HepG2 (cell line): ENCODE data around the gene RUNDC1. TPM values are rescaled to one million over a fixed set of nuclear protein-coding genes. Genes with fewer than 3 reads are reported as not detected.
A peak's percentile ranks its signal among the peaks of the same experiment; 100 is the strongest.

Experiments
- ATF2 ChIP-seq: sonication (generic); formaldehyde crosslinking; IDR thresholded peaks from 2 replicates; pipeline ENCODE4 v1.4.0; 2020; ENCODE audit warnings: missing genetic modification reagents
- CREB3 ChIP-seq: sonication (generic); formaldehyde crosslinking; IDR thresholded peaks from 2 replicates; pipeline ENCODE4 v1.5.0; 2020; ENCODE audit warnings: missing genetic modification reagents
- CREM ChIP-seq, 2 experiments: sonication (generic) in 1 of 2; formaldehyde crosslinking in 1 of 2; IDR thresholded peaks; 2 replicates each; pipeline versions ENCODE4 v1.4.0 to v1.6.1; 2016 to 2020; ENCODE audit warnings: antibody characterized with exemption in 1 of 2, mild to moderate bottlenecking in 1 of 2, missing genetic modification reagents in 1 of 2
- MAFF ChIP-seq: IDR thresholded peaks from 2 replicates; pipeline ENCODE4 v1.6.1; 2011; ENCODE audit warnings: low read depth, low read length, improper control_type of control experiment
- NCOA1 ChIP-seq: sonication (generic); formaldehyde crosslinking; IDR thresholded peaks from 2 replicates; pipeline ENCODE4 v1.9.0; 2021; ENCODE audit warnings: missing genetic modification reagents
- NRL ChIP-seq: sonication (generic); formaldehyde crosslinking; IDR thresholded peaks from 2 replicates; pipeline ENCODE4 v1.5.0; 2020; ENCODE audit warnings: missing genetic modification reagents, mild to moderate bottlenecking, moderate library complexity, borderline replicate concordance
- POLR2A ChIP-seq, 2 experiments: IDR thresholded peaks; 2 replicates each; pipeline ENCODE4 v1.6.1; 2011; ENCODE audit warnings: low read depth in 2 of 2, low read length in 2 of 2, mild to moderate bottlenecking in 1 of 2, moderate library complexity in 1 of 2; ENCODE audit not compliant: insufficient read depth in 1 of 2
- TBX3 ChIP-seq: fragments of 450-650 bp; IDR thresholded peaks from 2 replicates; pipeline ENCODE4 v1.6.1; 2017; ENCODE audit warnings: antibody characterized with exemption, mild to moderate bottlenecking, inconsistent platforms, borderline replicate concordance
- TSC22D2 ChIP-seq: sonication (generic); formaldehyde crosslinking; IDR thresholded peaks from 2 replicates; pipeline ENCODE4 v1.5.1; 2020; ENCODE audit warnings: missing genetic modification reagents, mild to moderate bottlenecking, borderline replicate concordance
- ZFP37 ChIP-seq: sonication (generic); formaldehyde crosslinking; IDR thresholded peaks from 2 replicates; pipeline ENCODE4 v1.4.0; 2020; ENCODE audit warnings: missing genetic modification reagents, borderline replicate concordance
- ZHX2 ChIP-seq, 2 experiments: sonication (generic) in 1 of 2; formaldehyde crosslinking in 1 of 2; IDR thresholded peaks; 2 replicates each; pipeline versions ENCODE4 v1.6.1 to v1.9.0; 2014 to 2022; ENCODE audit warnings: antibody characterized with exemption in 1 of 2, borderline replicate concordance in 1 of 2, inconsistent platforms in 1 of 2, low read depth in 1 of 2, missing genetic modification reagents in 1 of 2
- ZNF101 ChIP-seq: sonication (generic); formaldehyde crosslinking; IDR thresholded peaks from 2 replicates; pipeline ENCODE4 v1.4.0; 2020; ENCODE audit warnings: mild to moderate bottlenecking, low read depth, missing genetic modification reagents, borderline replicate concordance
- ZNF772 ChIP-seq: sonication (generic); formaldehyde crosslinking; IDR thresholded peaks from 2 replicates; pipeline ENCODE4 v1.5.0; 2020; ENCODE audit warnings: mild to moderate bottlenecking, missing genetic modification reagents
- ZNF792 ChIP-seq: IDR thresholded peaks from 2 replicates; pipeline ENCODE4 v1.6.1; 2016
- polyA plus RNA-seq, 8 experiments: library from polyadenylated mRNA; depleted of rRNA in 3 of 8; stranded (reverse) in 7 of 8; unstranded in 1 of 8; fragments of >200 nt; fragmentation: Illumina TruSeq in 4 of 8; extraction: Trizol in 4 of 8; gene quantifications; 2 replicates each; pipeline versions ENCODE4 v1.2.1 to v1.2.3, GENCODE V29; 2011 to 2016; ENCODE audit warnings: low read depth in 4 of 8, missing spikeins in 1 of 8, mixed read lengths in 1 of 8; ENCODE audit not compliant: insufficient read depth in 1 of 8
- total RNA-seq, 5 experiments: library from RNA; depleted of rRNA; stranded (reverse); fragments of >200 nt; fragmentation: Illumina TruSeq; extraction: Trizol; gene quantifications; 2 replicates each; pipeline ENCODE4 v1.2.3, GENCODE V29; 2016; ENCODE audit warnings: low read depth in 1 of 5
- TF ChIP-seq, protein P1 (sequence below): sonication (generic); formaldehyde crosslinking; IDR thresholded peaks from 2 replicates; pipeline ENCODE4 v1.4.0; 2020; ENCODE audit warnings: missing genetic modification reagents, mild to moderate bottlenecking, borderline replicate concordance

Gene RUNDC1
- total and polyA plus RNA-seq, 2 of the 13 experiments (the other 11 are each of a cell fraction or from before 2014, with no cell fraction given), result 10.3 to 11.4 TPM

GRCh38 chr17:43020789-43021740 is 40.7 kb downstream of the RUNDC1 start (continued):
- TF ChIP-seq MAFF (no peak), NCOA1 (CRISPR knock-in tag) (peak; percentile 82; the same call in 1 of the 2 replicates), ZNF772 (CRISPR knock-in tag) (peak; percentile 16; the same call in 1 of the 2 replicates), CREM (IDR thresholded peaks at IDR 0.05) (no peak), CREM (CRISPR knock-in tag; IDR thresholded peaks at IDR 0.05) (no peak), NRL (CRISPR knock-in tag) (no peak), ATF2 (CRISPR knock-in tag) (peak; percentile 15; the same call in 1 of the 2 replicates), TBX3 (peak; percentile 23; the same call in 1 of the 2 replicates), ZFP37 (peak; percentile 23; the same call in 1 of the 2 replicates), ZNF101 (CRISPR knock-in tag) (no peak), TSC22D2 (CRISPR knock-in tag) (0 out of 2 replicates have a peak, but pooled peaks have one; percentile 23), ZHX2 (IDR thresholded peaks at IDR 0.05; ENCODE audit: low read depth) (peak; percentile 39; the same call in 1 of the 2 replicates), ZHX2 (CRISPR knock-in tag; IDR thresholded peaks at IDR 0.05; ENCODE audit: borderline replicate concordance) (no peak), POLR2A (IDR thresholded peaks at IDR 0.05; ENCODE audit: insufficient read depth in 1 of 2, low read depth in 2 of 2, low read length in 2 of 2) (peak; percentile 47 to 53; a peak in 3 of 4 replicates), ZNF792 (CRISPR knock-in tag) (0 out of 2 replicates have a peak, but pooled peaks have one; percentile 19), CREB3 (CRISPR knock-in tag) (no peak)
- TF ChIP-seq, protein P1, sequence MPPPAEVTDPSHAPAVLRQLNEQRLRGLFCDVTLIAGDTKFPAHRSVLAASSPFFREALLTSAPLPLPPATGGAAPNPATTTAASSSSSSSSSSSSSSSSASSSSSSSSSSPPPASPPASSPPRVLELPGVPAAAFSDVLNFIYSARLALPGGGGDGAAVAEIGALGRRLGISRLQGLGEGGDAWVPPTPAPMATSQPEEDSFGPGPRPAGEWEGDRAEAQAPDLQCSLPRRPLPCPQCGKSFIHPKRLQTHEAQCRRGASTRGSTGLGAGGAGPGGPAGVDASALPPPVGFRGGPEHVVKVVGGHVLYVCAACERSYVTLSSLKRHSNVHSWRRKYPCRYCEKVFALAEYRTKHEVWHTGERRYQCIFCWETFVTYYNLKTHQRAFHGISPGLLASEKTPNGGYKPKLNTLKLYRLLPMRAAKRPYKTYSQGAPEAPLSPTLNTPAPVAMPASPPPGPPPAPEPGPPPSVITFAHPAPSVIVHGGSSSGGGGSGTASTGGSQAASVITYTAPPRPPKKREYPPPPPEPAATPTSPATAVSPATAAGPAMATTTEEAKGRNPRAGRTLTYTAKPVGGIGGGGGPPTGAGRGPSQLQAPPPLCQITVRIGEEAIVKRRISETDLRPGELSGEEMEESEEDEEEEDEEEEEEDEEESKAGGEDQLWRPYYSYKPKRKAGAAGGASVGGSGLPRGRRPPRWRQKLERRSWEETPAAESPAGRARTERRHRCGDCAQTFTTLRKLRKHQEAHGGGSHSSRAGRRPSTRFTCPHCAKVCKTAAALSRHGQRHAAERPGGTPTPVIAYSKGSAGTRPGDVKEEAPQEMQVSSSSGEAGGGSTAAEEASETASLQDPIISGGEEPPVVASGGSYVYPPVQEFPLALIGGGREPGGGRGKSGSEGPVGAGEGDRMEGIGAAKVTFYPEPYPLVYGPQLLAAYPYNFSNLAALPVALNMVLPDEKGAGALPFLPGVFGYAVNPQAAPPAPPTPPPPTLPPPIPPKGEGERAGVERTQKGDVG (CRISPR knock-in tag), result no peak
